ENCODE data around the gene HS2ST1.
"Not testable (repeated sequence)": the region's sequence is repeated elsewhere in the genome, so short reads cannot be mapped to it uniquely, and the experiment has no call there.

Gene HS2ST1

DNA sequence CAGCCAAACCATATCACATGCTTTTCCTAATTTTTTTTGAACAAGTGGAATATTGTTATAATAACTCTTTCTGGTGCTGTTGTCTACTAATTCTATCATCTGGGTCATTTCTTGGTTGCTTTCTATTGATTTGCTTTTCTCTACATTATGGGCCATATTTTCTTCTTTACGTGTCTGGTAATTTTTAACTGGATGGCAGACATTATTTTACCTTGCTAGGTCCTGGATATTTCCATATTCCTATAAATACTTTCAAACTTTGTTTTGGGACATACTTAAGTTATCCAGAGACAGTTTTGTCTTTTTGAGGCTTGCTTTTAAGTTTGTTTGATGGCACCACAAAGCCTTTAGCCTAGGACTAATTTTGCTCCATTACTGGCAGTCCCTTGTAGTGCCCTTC lies 11.3 kb downstream of the HS2ST1 start:
- no peak for DNase-seq (ENCODE audit: low read depth, low spot score)

DNA sequence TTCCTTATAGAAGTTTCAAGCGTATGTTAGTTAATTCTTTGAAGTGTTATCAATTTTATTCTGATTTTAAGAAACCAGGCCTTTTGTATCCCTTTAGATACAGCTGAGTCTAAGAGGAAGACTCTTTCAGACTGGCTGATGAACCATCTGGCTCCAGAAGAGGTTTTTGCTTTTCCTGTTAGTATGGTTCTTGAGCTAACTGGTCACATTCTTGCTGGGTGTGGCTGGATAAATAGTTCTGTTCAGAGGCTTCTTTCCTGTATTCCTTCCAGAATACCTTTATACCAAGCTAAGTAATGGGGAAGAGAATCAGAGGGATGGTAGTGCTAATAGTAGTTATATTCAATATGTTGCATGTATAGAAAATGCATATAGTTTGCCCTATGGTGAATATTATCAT lies 12.4 kb downstream of the HS2ST1 start:
- no peak for DNase-seq (ENCODE audit: low read depth, low spot score)

DNA sequence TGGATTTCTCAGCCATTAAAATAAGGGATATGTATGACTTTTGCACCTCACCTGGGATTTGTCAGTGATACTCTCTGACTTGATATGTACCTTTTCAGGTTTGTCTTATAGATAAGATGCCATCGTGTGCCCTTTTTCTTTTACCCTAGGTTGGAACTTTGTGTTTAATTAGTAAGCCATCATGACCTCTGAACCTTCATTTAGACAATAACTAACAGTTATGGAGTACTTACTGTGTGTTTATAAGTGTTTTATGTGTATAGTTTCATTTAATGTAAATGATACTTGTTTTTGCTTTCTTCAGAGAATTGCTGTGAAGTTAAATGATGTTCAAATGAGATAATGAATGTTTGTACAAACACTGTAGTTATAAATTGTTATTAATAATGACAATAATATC lies 14.4 kb downstream of the HS2ST1 start:
- DNase-seq (ENCODE audit: low read depth, low spot score) = no peak

DNA sequence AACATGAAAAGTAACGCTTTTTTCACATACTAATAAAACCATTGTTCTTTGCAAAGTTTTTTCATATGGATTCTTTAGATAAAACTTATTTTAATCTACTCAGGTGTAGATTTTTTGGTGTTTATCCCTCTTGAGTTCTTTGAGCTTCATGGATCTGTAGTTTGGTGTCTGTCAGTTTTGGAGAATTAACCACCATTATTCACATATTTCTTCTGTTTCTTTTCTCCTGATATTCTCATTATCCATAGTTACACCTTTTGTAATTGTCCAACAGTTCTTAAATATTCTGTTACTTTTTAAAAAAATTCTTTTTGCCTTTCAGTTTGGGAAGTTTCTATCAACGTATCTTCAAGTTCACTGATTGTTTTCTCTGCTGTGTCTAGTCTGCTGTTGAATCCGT lies 18.6 kb downstream of the HS2ST1 start:
- DNase-seq (ENCODE audit: low read depth, low spot score) = no peak

DNA sequence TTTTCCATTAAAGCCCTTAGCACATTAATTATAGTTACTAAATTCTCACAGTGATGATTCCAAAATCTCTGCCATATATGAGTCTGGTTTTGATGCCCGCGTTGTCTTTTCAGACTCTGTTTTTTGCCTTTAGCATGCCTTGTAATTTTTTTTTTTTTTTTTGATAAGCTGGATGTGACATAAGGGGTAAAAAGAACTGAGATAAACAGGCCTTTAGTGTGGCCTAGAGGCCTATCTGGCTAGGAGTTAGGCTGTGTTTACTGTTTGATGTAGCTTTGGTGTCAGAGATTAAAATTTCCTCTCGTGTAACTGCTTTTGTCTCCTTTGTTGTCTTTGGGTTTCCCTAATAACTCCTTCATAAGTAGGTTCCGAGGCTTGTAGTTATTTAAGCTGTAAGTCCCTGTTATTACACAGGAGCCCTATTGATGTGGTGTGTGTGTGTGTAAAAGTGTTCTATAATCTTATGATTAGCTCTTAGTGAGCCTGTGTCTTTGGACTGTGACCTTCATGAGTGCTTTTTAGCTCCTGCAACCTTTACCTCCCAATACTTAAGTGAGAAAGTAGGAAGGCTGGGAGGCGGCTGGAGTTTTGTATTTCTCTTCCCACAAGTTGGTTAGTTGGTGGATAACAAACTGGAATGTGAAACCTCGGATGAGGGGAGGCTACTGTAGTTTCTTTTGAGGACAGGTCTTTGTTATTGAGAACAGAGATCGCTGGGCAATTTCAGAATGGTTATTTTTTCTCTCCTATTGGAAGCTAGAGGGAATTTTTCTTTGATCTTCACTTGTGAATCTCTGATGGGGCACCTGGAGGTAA lies 19.3 kb downstream of the HS2ST1 start:
- DNase-seq (ENCODE audit: low read depth, low spot score) = no peak

DNA sequence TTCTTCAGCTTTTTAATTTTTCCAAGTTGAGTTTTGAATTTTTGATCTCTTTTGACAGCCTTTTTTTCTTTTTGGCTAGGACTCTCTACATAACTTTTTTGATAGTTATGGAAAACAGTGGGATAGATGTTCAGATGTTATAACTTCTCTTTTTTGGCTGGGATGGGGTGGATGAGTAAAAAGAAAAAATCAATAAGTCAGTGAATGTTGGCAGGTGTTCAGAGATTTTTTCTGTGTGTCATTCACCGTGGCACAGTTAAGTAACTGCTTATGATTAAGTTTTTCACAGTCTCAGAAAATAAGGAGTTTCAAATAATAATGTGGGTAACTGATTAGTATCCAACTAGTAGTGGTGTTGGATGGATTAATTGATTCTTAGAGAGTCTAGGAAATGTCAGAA lies 24.0 kb downstream of the HS2ST1 start:
- DNase-seq (ENCODE audit: low read depth, low spot score) = no peak

DNA sequence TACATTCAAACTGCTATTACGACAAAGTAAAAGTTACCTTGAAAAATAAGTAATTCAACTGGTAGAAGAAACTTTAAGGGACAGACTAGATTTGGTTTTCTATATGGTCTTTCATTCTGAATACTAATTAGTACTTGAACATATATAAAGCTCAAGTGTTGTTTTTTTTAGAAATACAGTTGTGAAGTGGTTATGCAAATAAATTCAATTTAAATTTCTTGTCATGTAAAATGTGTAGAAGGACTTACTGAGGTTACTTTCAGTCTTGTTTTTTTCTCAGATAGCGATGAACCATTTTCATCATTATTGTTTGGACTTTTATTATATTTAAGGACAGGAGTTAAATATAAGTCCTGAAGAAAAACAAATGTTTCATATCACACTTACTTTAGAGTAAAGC lies 24.4 kb downstream of the HS2ST1 start:
- DNase-seq (ENCODE audit: low read depth, low spot score) = no peak

DNA sequence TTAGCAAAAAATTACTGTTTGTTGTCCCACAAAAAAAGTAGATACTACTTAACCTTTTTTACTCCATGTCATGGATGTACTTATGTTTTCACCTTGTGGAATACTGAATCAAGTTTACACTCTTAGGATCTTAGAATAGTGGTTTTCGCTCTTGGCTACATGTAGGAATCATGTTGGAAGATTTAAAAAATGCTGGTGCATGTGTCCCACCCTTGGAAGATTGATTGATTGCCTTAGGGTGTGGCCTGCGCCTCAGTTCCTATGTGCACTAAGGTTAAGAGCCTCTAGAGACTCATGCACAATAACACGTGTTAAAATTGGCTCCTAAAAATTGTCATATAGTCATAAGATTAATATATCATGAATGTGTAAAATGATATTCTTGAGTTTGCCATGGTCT lies 25.0 kb downstream of the HS2ST1 start:
- no peak for DNase-seq (ENCODE audit: low read depth, low spot score)

DNA sequence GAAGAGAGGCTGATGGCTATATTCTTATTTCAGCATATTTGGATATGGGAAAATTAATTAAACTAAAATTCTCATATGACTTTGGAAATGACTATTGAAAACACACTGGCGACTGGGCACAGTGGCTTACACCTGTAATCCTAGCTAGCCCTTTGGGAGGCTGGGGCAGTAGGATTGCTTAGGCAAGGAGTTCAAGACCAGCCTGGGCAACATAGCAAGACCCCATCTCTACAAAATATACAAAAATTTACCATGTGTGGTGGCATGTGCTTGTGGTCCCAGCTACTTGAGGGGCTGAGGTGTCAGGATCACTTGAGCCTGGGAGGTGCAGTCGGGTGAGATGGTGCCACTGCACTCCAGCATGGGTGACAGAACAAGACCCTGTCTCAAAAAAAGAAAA lies 26.2 kb downstream of the HS2ST1 start:
- DNase-seq (ENCODE audit: low read depth, low spot score) = no peak

DNA sequence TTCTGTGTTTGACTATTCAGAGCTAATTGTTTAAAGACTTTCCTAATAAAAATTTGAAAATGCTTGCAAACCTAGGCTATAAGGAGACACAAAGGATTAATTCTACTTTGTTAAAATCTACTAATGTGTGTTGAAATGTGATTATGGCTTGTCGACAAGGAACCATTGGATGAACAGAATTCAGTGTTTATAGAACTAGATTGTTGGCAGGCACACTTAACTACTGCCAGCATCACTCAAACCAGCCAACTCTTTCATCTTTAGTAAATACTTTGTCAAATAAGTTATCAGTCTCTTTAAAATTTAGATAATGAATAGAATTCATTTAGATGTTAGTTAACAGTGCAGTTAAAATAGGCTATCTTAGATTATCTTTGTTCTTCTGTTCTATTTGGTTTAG lies 27.6 kb downstream of the HS2ST1 start:
- DNase-seq (ENCODE audit: low read depth, low spot score) = no peak

DNA sequence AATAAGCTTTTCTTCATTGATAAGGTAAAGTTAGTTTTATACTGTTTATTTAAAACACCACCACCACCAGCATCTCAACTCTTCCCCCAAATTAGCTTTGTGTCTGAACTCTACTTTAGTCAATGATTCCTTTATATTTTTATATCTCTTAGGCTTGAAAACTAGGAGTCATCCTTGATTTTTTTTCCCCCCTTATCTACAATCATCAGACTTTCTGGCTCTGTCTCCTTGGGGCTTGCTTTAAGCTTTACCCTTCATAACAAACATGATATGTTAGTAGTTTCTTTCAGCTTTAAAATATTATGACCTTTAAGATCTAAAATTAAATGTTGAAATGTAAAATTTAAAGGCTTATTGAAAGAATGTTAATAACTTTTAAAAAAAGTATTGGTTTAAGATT lies 28.3 kb downstream of the HS2ST1 start:
- no peak for DNase-seq (ENCODE audit: low read depth, low spot score)

DNA sequence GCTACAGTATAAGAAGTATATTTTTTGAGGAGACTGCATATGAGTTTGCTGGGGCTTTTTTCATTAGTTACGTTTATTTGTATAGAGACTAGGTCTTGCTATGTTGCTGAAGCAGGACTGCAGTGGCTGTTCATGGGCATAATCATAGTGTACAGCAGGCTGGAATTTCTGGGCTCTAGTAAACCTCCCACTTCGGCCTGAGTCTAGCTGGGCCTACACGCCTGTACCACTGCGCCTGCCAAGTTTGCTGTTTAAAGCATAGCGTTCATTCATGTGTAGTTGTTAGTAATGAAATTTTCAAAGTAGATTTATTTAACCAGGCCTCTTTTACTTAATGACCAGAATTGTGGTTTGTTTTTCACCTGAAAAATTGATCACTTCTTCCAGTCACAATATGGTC lies 33.8 kb downstream of the HS2ST1 start:
- DNase-seq (ENCODE audit: low read depth, low spot score) = no peak

DNA sequence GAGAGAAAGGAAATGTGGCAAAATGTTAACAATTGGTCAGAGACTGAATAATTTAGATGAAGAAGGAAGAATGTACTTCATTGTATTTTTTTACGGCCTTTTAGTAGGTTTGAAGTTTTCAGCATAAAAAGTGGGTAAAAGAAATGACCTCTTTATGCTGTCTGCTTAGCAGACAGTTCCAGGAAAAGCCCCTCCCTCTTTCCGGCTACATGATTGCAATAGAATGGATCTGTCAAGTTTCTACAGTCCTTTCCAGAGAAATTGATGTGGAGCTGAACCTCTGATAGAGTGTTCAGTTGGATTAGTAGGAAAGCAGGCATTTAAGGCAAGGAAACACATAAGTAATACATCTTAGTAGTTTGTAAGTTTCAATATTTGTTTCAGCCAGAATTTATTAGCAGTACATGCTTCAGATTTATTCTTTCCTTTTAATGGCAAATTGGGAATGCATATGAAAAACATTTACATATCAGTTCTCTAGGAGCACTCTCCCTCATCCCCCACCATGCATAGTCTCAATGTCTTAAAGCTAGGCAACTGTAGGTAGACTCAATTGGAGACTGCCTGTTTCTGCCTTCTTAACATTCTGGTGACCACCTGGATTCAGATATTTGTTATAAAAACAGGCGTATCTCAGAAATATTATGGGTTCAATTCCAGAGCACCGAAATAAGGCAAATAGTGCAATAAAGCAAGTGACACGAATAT lies 36.4 kb downstream of the HS2ST1 start:
- DNase-seq (ENCODE audit: low read depth, low spot score) = no peak

DNA sequence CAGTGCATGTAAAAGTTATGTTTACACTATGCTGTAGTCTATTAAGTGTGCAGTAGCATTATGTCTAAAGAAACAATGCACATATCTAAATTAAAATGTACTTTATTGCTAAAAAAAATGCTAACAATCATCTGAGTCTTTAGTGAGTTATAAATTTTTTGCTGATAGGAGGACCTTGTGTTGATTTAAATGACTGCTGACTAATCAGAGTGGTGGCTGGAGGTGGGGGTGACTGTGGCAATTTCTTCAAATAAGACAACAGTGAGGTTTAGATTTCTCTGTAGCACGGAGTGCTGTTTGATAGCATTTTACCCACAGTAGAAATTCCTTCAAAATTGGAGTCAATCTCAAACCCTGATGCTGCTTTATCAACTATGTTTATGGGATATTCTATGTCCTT lies 37.0 kb downstream of the HS2ST1 start:
- DNase-seq (ENCODE audit: low read depth, low spot score) = no peak

DNA sequence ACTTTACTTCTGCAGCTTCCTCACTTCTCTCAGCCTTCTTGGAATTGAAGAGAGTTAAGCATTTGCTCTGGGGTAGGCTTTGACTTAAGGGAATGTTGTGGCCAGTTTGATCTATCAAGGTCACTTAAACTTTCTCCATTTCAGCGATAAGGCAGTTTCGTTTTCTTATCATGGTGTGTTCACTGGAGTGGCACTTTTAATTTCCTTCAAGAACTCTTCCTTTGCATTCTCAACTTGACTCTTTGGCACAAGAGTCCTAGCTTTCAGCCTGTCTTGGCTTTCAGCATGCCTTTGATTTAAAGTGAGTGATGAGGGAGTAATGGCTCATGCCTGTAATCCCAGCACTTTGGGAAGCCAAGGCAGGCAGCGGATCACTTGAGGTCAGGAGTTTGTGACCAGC lies 38.7 kb downstream of the HS2ST1 start:
- no peak for DNase-seq (ENCODE audit: low read depth, low spot score)

DNA sequence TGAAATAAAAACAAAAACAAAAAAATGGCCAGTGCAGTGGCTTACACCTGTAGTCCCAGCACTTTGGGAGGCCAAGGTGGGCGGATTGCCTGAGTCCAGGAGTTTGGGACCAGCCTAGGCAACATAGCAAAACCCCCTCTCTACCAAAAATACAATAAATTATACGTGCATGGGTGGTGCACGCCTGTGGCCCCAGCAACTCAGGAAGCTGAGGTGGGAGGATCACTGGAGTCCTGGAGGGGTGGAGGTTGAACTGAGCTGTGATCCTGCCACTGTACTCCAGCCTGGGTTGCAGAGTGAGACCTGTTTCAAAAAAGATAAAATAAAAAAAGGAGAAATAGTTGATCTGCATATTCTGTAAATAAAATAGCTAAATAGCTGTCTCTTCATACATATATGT lies 41.2 kb downstream of the HS2ST1 start:
- no peak for DNase-seq (ENCODE audit: low read depth, low spot score)

DNA sequence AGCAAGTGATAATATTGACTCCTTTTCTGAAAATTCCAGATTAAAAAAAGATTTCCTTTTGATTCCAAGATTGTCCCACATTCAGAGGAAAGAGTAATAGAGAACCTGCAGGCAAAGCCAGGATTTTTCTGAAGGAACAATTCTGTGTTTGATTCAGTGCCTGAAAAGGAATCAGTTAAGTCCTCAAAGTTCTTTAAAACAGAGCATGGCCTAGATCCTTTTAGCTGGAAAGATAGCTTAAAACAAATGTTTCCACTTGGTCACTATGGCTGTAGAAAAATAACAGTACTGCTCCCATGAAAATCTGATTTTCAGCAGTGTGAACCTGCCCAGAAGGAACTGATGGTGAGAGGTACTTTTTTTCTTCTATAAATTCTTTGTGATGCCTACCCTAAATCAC lies 41.8 kb downstream of the HS2ST1 start:
- DNase-seq (ENCODE audit: low read depth, low spot score) = no peak

DNA sequence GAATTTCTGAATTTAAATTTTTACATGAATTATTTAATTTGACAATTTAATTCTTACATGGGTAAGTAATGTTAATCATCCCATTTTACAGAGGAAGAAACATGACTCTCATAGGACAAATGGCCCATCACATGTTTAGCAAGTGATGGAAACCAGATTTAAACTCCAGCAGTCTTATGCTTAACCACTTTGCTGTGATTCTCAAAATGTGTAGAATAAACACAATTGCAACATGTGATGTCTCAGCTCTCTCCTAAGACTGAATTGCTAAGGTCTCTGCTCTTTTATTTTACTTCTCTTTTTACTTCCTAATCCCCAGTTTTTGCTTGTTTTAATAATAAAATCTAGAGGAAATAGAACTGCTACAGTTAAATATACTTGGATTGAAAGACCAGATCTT lies 42.8 kb downstream of the HS2ST1 start:
- no peak for DNase-seq (ENCODE audit: low read depth, low spot score)

DNA sequence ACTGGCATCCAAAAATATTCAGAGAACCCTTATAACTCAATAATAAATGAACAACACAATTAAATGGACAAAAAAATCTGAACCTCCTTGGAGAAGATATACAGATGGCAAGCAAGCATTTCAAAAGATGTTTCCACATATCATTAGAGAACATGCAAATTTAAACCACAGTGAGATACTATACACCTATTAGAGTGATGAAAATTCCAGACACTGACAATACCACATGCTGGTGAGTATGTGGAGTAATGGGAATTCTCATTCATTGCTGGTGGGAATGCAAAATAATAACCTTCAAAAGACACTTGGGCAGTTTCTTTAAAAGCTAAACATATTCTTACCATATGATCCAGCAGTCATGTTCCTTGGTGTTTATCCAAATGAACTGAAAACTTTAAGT lies 46.1 kb downstream of the HS2ST1 start:
- DNase-seq (ENCODE audit: low read depth, low spot score) = no peak

DNA sequence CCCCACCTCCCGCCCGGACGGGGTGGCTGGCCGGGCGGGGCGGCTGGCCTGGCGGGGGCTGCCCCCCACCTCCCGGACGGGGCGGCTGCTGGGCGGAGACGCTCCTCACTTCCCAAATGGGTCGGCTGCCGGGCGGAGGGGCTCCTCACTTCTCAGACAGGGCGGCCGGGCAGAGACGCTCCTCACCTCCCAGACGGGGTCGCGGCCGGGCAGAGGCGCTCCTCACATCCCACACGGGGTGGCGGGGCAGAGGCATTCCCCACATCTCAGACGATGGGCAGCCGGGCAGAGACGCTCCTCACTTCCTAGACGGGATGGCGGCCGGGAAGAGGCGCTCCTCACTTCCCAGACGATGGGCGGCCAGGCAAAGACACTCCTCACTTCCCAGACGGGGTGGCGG lies 49.4 kb downstream of the HS2ST1 start:
- DNase-seq (ENCODE audit: low read depth, low spot score) = not testable (repeated sequence)

DNA sequence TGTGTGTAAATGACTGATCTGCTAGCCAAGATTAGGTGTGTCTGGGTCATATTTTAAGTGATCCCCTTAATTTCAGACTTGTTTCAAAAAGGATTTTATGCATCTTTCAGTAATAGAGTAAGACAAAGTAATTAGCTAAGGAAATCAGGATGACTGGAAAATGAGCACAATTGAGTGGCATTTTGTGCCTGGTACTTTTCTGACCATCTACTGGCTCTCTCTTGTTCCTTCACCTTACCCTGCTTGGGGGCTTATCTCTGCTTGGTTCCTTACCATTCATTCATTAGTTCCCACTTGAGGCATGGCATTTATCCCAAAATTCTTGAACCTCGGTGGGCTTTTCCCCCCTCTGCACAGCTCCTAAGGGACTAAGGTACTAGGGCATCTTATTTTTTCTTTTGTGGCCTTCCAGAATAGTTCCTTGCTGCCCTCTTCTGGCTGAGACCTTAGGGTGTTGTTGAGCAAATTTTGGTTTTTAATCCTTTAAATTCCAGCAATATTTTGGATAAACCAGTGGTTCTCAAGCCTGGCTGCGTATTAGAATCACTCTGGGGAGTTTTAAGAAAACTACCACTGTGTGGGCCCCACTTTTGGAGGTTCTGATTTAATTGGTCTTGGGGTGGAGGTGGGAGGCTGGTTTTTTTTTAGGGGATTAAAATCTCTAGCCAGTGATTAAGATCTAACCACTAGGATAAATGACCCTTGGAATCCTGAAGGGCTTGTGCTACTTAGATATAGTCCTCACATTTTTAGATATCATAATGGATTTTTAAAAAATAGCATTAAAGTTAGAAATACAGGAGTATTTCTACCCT lies 50.8 kb downstream of the HS2ST1 start:
- no peak for DNase-seq (ENCODE audit: low read depth, low spot score)

DNA sequence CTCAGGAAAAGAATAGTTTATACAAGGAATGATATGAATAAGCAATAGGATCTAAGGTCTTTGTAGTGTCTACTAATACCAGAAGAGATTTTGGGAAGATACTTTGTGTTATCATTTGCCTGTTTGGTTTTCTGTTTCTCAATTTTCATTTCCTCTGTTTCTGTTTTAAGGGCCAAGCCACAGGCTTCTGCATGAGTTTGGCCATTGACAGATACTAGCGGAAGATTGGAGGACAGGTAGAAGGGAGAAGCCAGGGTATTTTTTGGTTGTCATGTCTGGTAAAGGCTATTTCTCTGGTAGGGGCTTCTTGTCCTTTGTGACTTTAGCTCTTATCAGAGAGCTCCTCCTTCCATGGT lies 51.4 kb downstream of the HS2ST1 start:
- no peak for DNase-seq (ENCODE audit: low read depth, low spot score)

DNA sequence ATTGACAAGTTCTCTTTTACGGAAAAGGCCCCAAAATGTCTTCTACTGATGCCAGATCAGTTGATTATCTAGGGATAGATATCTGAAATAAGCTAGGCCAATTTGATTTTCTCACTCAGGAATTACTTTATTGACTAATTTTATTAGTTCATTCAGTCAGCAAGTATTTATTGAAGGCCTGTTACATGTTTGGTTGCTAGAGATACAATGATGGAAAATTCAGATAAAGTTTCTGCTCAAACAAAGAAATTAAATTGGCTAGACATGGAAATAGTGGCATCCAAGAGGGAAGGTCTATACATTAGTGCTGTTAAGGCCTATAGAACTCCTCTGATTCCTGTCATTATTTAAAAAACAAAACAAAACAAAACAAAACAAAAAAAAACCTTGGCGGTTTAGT lies 56.5 kb downstream of the HS2ST1 start:
- DNase-seq (ENCODE audit: low read depth, low spot score) = no peak
